Vagina (tissue), 2 donors: ENCODE measurements around the gene ALK.

Experiments
- POLR2AphosphoS5 ChIP-seq, 2 donors: sonication (generic); formaldehyde crosslinking; IDR thresholded peaks; one replicate each; pipeline ENCODE4 v1.9.0; 2017; ENCODE audit warnings: antibody characterized with exemption in 2 of 2, mild to moderate bottlenecking in 2 of 2, low read depth in 1 of 2; ENCODE audit not compliant: insufficient read depth in 1 of 2
- TF ChIP-seq, protein P1 (sequence below), 3 experiments: fragments of 450-650 bp in 2 of 3; fragments of 200-600 bp in 1 of 3; sonication (generic) in 1 of 3; IDR thresholded peaks; one replicate each; pipeline ENCODE4 v1.5.1; 2017 to 2019; ENCODE audit warnings: antibody characterized with exemption in 3 of 3, mild to moderate bottlenecking in 2 of 3, moderate library complexity in 2 of 3

DNA sequence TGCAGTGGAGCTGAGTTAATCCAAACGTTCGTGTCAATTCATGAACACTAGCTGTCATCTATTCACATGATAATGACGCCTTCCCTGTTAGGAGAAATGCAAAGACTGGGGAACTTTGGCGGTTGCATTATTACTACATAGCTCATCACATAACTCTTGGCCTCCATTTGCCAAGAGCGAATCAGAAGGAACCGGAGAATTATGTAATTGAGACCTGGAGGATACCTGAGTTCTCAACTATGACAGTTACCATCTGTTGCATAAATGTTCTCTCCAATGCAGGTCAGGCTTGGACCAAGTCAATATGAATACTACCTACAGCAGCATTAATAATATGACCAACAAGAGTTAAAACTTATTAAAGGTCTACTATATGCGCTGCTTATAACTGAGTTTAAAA, 531.7 kb downstream of the ALK start:
- TF ChIP-seq, protein P1, sequence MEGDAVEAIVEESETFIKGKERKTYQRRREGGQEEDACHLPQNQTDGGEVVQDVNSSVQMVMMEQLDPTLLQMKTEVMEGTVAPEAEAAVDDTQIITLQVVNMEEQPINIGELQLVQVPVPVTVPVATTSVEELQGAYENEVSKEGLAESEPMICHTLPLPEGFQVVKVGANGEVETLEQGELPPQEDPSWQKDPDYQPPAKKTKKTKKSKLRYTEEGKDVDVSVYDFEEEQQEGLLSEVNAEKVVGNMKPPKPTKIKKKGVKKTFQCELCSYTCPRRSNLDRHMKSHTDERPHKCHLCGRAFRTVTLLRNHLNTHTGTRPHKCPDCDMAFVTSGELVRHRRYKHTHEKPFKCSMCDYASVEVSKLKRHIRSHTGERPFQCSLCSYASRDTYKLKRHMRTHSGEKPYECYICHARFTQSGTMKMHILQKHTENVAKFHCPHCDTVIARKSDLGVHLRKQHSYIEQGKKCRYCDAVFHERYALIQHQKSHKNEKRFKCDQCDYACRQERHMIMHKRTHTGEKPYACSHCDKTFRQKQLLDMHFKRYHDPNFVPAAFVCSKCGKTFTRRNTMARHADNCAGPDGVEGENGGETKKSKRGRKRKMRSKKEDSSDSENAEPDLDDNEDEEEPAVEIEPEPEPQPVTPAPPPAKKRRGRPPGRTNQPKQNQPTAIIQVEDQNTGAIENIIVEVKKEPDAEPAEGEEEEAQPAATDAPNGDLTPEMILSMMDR (IDR thresholded peaks at IDR 0.05), result no peak
- no peak for TF ChIP-seq POLR2AphosphoS5 (IDR thresholded peaks at IDR 0.05; ENCODE audit: insufficient read depth in 1 of 2, low read depth in 1 of 2)
